MM.1S (cell line): ENCODE data around the gene DDX5.

Experiments used
- DNase-seq: peaks from one replicate; pipeline ENCODE4 v3.0.0-alpha.2; 2015
- H2AFZ ChIP-seq: fragments of 300-600 bp; sonication (generic); 2 replicates; pipeline ENCODE4 v1.6.0; 2016; ENCODE audit warnings: antibody characterized with exemption, low read length
- H3F3A ChIP-seq: fragments of 300-600 bp; sonication (generic); 2 replicates; pipeline ENCODE4 v1.6.1; 2016; ENCODE audit warnings: mild to moderate bottlenecking, antibody characterized with exemption, low read length, moderate library complexity, mixed read lengths; ENCODE audit not compliant: insufficient read depth
- H3K27ac ChIP-seq: fragments of 300-600 bp; sonication (generic); 2 replicates; pipeline ENCODE4 v1.5.1; 2016; ENCODE audit warnings: mild to moderate bottlenecking, low read length
- H3K27me3 ChIP-seq: fragments of 300-600 bp; sonication (generic); replicated peaks from 2 replicates; pipeline ENCODE4 v1.6.0; 2016; ENCODE audit warnings: low read length; ENCODE audit not compliant: insufficient read depth
- H3K36me3 ChIP-seq: fragments of 300-600 bp; sonication (generic); replicated peaks from 2 replicates; pipeline ENCODE4 v1.6.1; 2016; ENCODE audit warnings: mild to moderate bottlenecking, low read length, mixed read lengths; ENCODE audit not compliant: insufficient read depth
- H3K4me1 ChIP-seq: fragments of 300-600 bp; sonication (generic); 2 replicates; pipeline ENCODE4 v1.6.1; 2016; ENCODE audit warnings: low read length, mixed read lengths
- H3K4me2 ChIP-seq: fragments of 300-600 bp; sonication (generic); 2 replicates; pipeline ENCODE4 v1.6.0; 2016; ENCODE audit warnings: low read depth, low read length
- H3K4me3 ChIP-seq: fragments of 300-600 bp; sonication (generic); 2 replicates; pipeline ENCODE4 v1.5.1; 2016; ENCODE audit warnings: low read length, mixed read lengths
- H3K79me2 ChIP-seq: fragments of 300-600 bp; sonication (generic); 2 replicates; pipeline ENCODE4 v1.6.1; 2016; ENCODE audit warnings: mixed run types, low read length, mixed read lengths
- H3K9ac ChIP-seq: fragments of 300-600 bp; sonication (generic); 2 replicates; pipeline ENCODE4 v1.6.1; 2016; ENCODE audit warnings: low read length, mixed read lengths
- H3K9me2 ChIP-seq: fragments of 300-600 bp; sonication (generic); replicated peaks from 2 replicates; pipeline ENCODE4 v1.6.1; 2016; ENCODE audit warnings: mild to moderate bottlenecking, low read length, mixed read lengths; ENCODE audit not compliant: insufficient read depth
- H3K9me3 ChIP-seq: fragments of 300-600 bp; sonication (generic); replicated peaks from 2 replicates; pipeline ENCODE4 v1.6.1; 2016; ENCODE audit warnings: mild to moderate bottlenecking, low read length, mixed read lengths; ENCODE audit not compliant: insufficient read depth
- H4K20me1 ChIP-seq: fragments of 300-600 bp; sonication (generic); 2 replicates; pipeline ENCODE4 v1.6.1; 2016; ENCODE audit warnings: mild to moderate bottlenecking, low read length, moderate library complexity, mixed read lengths; ENCODE audit not compliant: insufficient read depth
- EZH2 ChIP-seq: fragments of 300-600 bp; sonication (generic); optimal IDR thresholded peaks from 2 replicates; pipeline ENCODE3; 2017; ENCODE audit warnings: low read depth, mild to moderate bottlenecking, antibody characterized with exemption, low read length, mixed read lengths
- EZH2phosphoT487 ChIP-seq: fragments of 300-600 bp; sonication (generic); IDR thresholded peaks from 2 replicates; pipeline ENCODE4 v1.6.1; 2018; ENCODE audit warnings: antibody characterized with exemption, low read length
- TF ChIP-seq, protein P1 (sequence below): fragments of 300-600 bp; sonication (generic); IDR thresholded peaks from 2 replicates; pipeline ENCODE4 v1.5.1; 2016; ENCODE audit warnings: antibody characterized with exemption, low read length, mixed read lengths

The DDX5 gene

DNA sequence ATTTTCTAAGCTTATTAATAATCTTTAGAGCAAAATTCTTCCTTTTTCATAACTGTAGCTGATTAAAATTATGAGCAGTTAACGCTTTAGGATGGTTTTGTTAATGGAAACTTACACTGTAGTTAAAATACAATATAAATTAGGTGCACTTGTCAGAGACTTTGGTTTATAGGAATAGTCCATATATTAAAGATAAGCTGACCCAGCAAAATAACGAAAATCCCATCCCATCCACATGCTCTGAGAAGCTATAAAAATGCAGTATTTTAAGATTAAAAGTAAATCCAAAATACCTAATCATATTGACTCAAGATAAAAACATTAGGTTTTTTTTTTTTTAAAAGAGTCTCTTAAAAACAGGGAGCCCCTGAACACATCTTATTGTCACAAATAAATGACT, 38.7 kb upstream of the DDX5 start:
- no peak overlapping the region for H3K4me3 ChIP-seq
- no peak overlapping the region for H2AFZ ChIP-seq
- no peaks in the 10 kb centered on the region for H3K79me2 ChIP-seq
- TF ChIP-seq EZH2phosphoT487 (no peak), EZH2 (no peak)
- TF ChIP-seq, protein P1, sequence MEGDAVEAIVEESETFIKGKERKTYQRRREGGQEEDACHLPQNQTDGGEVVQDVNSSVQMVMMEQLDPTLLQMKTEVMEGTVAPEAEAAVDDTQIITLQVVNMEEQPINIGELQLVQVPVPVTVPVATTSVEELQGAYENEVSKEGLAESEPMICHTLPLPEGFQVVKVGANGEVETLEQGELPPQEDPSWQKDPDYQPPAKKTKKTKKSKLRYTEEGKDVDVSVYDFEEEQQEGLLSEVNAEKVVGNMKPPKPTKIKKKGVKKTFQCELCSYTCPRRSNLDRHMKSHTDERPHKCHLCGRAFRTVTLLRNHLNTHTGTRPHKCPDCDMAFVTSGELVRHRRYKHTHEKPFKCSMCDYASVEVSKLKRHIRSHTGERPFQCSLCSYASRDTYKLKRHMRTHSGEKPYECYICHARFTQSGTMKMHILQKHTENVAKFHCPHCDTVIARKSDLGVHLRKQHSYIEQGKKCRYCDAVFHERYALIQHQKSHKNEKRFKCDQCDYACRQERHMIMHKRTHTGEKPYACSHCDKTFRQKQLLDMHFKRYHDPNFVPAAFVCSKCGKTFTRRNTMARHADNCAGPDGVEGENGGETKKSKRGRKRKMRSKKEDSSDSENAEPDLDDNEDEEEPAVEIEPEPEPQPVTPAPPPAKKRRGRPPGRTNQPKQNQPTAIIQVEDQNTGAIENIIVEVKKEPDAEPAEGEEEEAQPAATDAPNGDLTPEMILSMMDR: no peak
- 0 out of 2 replicates have a peak, but pooled peaks cover 3% of the 10 kb centered on the region for H3F3A ChIP-seq
- H3K4me1 ChIP-seq: no peaks in the 10 kb centered on the region
- no peaks in the 10 kb centered on the region for H3K9me3 ChIP-seq
- H3K9ac ChIP-seq: no peak overlapping the region
- H3K27ac ChIP-seq: no peak overlapping the region
- no peaks in the 10 kb centered on the region for H3K27me3 ChIP-seq
- H3K36me3 ChIP-seq: no peaks in the 10 kb centered on the region; the same call in 1 of the 2 replicates
- no peak for DNase-seq
- no peak overlapping the region for H3K4me2 ChIP-seq
- no peaks in the 10 kb centered on the region for H4K20me1 ChIP-seq
- no peaks in the 10 kb centered on the region for H3K9me2 ChIP-seq

DNA sequence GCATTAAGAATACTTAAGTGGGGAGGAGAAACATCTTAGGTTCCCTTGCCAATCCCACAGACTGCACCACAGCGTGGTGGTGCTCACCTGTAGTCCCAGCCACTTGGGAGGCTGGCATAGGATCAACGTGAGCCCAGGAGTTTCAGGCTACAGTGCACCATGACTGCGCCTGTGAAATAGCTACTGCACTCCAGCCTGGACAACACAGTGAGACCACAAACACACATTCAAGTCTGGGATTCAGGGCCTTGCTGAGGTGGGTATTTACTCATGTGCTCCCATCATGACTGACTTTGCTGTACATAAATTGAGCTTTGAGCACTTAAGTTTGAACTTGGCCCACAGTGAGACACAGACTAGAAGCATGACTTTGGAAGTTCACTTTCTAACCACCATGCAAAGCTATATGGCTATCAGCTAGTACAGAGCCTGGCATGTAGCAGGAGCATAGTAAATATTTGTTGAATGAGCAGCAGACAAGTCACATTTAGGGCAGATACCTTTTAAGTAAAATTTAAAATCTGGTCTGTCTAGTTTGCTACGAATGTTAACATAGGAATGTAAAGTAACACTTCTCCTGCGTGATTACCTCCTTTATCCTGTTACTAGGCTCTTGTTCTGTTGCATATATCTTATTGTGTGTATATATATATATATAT, 34.2 kb upstream of the DDX5 start:
- no peaks in the 10 kb centered on the region for H3F3A ChIP-seq
- TF ChIP-seq EZH2: no peak
- no peak for TF ChIP-seq EZH2phosphoT487
- TF ChIP-seq, protein P1: no peak
- H3K9me3 ChIP-seq: no peaks in the 10 kb centered on the region

DNA sequence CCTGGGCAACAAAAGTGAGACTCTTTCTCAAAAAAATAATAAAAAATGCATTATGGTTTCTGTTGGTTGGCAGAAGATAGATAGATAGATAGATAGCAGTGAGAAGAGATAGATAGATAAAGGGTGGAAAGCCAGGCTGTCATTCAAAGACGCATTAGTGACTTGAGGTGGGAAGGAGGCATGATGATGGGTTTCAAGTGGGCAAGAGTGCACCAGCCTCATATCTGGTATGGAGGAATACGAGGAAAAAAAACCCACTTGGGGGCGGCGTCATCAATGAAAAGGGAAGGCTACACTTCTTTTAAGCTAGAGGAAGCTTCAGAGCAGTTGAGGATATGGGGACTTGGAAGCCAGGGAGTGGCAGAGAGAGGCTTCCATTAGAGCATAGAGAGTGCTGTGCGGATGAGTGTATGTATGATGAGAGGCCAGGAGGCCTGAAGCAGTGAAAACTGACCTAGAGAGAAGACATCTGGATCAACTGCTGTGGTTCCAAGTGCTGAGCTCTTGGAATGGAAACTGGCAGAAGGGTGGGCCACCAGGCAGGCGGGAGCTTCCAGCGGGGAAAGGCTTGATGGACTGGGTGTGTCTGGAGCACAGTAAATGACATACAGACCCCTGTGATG, 32.5 kb upstream of the DDX5 start:
- Histone ChIP-seq H3K9me2 (no peaks in the 10 kb centered on the region), H3K36me3 (no peaks in the 10 kb centered on the region; the same call in 1 of the 2 replicates), H3K27ac (no peak overlapping the region), H4K20me1 (no peaks in the 10 kb centered on the region), H3K79me2 (no peaks in the 10 kb centered on the region), H2AFZ (no peak overlapping the region), H3K4me1 (no peaks in the 10 kb centered on the region), H3K4me3 (no peak overlapping the region), H3K27me3 (no peaks in the 10 kb centered on the region), H3K4me2 (no peak overlapping the region), H3F3A (no peaks in the 10 kb centered on the region), H3K9me3 (no peaks in the 10 kb centered on the region), H3K9ac (no peak overlapping the region)
- no peak for DNase-seq
- TF ChIP-seq EZH2: no peak
- no peak for TF ChIP-seq EZH2phosphoT487
- TF ChIP-seq, protein P1: no peak

More for the DNA sequence above, 34.2 kb upstream of the DDX5 start:
- Histone ChIP-seq H3K27me3 (no peaks in the 10 kb centered on the region), H2AFZ (no peak overlapping the region), H3K36me3 (no peaks in the 10 kb centered on the region; the same call in 1 of the 2 replicates), H3K9me2 (no peaks in the 10 kb centered on the region), H3K9ac (no peak overlapping the region), H3K79me2 (no peaks in the 10 kb centered on the region), H3K27ac (no peak overlapping the region), H3K4me2 (no peak overlapping the region), H4K20me1 (no peaks in the 10 kb centered on the region), H3K4me1 (no peaks in the 10 kb centered on the region), H3K4me3 (no peak overlapping the region)
- no peak for DNase-seq
